HG03354 (cell line): ENCODE data around the gene SEMA3A.

Experiments used
- ATAC-seq: cut with Tn5 transposase; IDR thresholded peaks from one replicate; pipeline ENCODE4 v1.9.1; 2021; ENCODE audit warnings: mild to moderate bottlenecking; ENCODE audit not compliant: unreplicated experiment, poor library complexity, severe bottlenecking

SEMA3A gene

DNA sequence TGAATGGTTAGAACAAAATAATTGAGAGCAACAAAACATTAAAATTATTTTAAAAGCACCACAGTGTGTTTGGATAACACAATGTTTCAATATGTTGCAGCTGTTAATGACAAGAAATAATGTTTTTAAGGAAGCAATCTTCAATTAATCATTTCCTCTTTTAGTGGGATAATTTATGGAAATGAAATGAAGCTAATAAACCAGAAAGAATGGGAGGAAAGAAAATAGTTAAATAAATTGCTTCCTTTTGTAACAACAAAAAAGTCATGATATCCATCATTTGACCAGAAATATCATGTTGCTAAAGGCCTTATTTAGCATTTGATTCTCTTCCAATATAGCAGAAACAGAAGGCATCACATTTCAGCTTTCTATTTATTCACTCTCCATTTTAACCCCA, 224.5 kb downstream of the SEMA3A start:
- ATAC-seq, result no peak

DNA sequence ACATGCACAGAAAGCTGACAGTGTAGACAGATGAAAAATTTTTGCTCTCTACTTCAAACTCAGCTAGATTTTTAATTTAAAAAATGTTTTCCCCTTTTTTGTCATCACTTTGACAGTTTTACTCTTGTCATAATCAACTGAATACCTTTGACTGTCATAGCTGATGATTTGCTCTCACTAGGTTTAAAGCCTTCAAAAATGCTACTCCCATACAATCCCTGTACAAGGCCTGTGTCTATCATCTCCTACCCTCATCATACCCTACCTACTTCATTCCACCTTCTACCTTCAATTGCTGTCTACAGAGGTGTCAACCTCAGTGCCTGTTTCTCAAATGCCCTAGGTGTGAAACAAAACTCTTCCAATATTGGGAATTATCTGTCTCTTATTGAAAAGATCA, 230.3 kb downstream of the SEMA3A start:
- ATAC-seq, result no peak

DNA sequence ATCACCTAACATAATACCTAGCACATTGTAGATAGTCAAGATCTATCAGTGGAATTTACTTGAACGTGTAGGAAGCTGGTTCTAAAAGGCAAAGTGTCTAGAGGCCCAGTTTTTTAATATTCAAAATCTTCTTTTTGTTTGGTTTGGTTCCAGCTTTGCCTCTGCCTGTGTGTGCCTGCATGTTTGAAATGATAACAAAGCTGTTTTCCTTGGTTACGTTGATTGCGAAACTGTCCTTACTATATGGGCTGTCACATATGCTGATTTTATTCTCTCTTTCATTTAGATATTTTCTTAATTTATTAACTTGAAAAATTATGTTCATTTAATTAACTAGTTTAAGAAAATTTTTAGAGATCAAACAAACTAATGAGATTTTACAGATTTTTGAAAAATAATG, 237.3 kb downstream of the SEMA3A start:
- no peak for ATAC-seq

DNA sequence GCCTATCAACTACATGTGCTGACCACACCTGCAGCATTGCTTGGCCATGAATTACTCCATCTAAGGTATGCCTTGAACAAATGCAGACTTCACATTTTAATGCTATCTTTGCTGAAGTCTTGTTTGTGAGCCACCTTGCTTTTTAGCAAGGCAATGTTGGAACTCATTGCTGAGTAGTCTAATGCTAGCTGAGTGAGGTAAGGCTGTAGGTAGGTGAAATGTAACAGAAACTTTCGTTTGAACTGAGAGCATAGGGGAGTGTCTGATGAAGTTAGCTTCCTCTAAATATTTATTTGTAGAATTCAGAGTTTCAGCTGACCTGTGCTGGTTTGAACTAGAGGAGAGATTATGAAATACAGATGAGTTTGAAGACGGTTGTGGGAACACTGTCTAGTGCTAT, 238.5 kb downstream of the SEMA3A start:
- ATAC-seq, result no peak

DNA sequence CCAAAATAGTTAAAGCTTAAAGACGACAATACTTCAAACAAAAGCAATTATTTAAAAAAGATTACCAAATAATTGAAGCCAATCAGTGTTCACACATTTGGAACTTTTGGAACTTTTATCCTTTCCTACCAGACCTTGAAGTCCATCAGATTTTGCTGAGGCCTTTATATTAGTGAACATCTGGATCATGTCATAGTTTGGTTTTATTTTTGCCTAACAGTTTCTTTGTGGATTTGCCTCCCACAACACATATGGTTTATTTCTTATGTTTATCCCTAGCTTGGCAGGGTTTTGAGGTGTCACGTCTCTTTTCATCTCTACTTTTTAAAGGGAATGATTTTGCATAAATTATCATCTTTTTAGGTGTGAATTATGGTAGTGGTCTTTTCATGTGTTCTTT, 242.4 kb downstream of the SEMA3A start:
- ATAC-seq, result no peak

DNA sequence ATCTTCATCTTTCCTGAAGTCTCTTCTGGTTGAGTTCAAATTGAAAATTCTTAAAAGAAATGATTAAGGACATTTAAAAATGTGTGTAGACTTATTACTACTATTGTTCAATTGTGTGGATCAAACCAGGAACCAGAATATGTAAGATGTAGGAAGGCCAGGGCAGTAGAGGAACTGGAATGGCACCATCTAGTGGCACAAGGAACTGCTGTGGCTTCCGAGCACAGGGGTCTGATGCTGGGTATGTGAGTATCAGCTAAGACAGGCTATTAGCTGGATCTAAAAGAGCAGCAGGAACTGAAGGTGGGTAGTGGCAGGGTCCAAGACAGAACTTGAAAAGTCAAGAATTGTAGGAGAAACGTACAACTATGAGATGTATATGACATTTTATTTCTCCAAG, 247.3 kb downstream of the SEMA3A start:
- ATAC-seq, result peak; percentile 69

DNA sequence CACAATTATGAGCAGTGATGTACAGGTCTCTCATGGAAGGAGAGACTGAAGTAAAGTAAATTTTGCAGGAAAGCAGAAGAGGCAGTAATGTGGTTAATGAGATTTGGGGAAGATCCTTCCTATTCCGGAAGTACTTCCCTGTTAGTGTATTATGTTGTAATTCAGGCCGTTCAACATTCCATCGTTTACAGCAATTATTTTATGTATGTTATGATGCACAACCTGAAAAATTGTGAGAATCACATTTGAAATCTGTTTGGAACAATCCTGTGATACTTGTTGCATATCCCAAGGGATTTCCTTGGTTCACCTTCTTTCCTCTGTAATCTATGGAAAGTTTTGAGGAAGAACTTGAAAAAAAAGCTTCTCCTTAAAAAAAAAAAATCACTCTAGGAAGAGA, 247.8 kb downstream of the SEMA3A start:
- ATAC-seq, result no peak

DNA sequence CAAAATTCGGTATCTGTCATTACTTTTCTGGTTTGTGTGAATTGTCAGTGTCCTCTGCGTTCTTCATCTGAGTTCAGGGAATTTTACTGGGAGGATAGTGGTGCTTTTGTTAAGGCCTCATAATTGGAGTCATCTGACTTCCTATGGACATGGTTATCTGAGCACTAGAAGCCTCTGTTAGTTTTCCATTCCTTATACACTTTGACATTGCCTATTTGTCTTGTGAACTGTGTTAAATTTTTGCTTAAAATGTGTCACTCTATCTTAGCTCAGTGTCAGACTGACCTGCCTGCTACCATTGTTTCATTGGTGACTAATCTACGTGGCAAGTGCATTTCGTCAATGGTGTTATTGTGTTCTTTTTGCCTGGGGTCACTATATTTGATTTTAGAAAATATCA, 253.3 kb downstream of the SEMA3A start:
- no peak for ATAC-seq

DNA sequence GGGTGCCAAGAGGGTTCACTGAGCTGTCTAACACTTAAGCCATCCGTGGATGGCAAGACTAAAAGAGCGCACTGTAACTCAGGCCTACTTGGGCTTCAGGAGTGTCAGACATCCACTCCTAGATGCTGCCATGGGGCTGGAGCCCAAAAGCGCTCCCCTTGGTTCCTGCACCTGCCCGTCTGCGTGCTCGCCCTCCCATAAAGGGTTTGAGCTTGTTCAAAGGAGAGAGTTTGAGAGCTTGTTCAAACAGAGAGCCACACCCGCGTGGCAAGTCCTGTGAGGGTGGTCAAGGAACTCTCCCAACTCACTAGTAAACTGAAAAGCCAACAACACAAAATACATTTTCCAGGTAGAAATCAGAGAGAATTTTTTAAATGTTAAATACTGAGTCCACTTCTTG, 256.7 kb downstream of the SEMA3A start:
- ATAC-seq, result no peak

DNA sequence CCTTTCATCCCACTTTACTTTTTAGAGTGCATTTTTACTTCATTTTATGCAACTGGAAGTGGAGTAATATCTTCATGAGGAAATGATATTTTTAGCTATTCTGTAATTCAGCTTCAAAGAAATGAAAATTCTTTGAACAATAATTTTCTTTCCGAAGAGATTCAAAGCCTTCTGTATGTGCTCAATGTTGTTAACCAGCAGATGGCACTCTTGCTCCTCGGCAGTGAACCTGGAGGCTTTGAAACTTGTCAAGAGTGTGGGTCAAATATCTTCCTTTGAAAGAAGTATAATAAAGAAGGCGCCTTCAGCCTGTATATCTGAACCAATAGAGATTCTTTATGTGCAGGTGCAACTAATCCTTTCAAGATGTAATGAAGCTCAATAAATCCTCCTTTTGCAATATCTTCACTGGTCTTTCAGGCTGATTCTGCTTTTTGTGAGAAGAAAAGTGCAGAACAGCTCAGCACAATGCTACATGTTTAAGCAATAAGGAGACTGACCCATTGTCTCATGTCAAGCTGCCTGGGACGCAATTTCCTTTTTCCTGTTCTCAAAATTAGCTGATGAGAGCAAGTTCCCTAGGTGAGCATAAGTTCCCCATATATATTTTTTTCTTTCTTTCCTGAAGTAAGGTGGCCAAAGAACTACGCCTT, 258.4 kb downstream of the SEMA3A start:
- ATAC-seq, result peak; percentile 78

DNA sequence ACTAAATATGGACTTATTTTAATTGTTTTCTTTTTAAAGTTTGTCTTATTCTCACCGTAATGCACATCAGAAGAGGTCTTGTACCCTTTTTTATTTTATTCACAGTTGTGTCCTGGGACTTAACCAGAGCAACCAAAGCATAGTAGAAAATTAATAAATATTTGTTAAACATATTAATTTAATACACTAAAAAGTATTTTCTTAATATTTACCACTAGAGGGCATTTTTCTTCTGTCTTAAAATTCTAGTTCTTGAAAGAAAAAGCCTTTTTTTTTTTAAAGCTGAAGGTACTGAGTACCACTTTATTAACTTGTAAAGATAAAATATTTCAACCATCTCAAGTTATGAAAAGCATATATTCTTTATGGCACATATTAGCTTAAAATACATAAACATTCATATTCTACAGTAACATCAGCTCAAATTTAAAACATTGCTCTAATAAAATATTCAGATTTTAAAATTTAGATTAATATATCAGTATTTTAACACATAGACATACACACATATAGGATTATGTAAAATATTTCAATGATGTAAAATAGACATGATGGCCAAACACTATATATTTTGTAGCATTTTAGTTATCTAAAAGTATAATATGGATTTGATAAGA, 260.4 kb downstream of the SEMA3A start:
- ATAC-seq, result no peak

DNA sequence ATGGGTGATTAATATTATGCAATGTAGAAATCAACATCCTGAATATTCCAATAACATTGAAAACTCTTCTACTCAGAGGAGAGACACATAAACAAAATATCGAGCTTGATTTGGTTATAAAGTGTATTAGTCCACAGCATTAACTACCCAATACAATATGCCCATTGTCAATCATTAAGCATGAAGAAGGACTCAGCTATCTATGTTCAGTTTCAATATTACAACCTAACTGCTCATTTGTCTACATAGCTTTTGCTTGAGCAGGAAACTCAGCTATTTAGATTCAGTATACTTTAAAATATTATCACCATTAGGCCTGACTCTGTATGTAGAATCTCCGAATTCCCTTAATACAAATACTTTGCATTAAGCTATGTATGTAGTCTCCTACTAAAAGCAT, 262.6 kb downstream of the SEMA3A start:
- ATAC-seq, result no peak

DNA sequence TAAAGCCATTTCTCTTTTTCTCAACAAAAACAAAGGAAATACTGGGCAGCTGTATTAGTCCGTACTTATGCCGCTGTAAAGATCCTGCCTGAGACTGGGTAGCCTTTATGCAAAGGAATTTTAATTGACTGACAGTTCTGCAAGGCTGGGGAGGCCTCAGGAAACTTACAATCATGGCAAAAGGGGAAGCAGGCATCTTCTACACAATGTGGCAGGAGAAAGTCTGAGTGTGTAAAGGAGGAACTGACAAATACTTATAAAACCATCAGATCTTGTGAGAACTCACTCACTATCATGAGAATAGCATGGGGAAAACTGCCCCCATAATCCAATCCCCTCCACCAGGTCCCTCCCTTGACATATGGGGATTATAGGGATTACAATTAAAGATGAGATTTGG, 264.3 kb downstream of the SEMA3A start:
- ATAC-seq, result no peak

DNA sequence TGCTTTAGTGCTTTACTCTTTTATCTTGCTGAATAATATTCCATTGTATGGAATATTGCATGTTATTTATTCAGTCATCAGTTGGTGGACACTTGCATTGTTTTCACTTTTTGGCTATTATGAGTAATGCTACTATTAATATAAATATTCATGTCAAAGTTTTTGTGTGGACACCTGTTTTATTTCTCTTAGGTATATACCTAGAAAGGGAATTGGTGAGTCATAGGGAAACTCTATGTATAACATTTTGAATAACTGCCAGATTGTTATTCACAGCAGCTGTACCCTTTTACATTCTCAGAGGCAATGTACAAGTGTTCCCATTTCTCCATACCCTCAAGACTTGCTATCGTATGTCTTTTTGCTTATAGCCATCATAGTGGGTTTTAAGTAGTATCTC, 268.7 kb downstream of the SEMA3A start:
- no peak for ATAC-seq

DNA sequence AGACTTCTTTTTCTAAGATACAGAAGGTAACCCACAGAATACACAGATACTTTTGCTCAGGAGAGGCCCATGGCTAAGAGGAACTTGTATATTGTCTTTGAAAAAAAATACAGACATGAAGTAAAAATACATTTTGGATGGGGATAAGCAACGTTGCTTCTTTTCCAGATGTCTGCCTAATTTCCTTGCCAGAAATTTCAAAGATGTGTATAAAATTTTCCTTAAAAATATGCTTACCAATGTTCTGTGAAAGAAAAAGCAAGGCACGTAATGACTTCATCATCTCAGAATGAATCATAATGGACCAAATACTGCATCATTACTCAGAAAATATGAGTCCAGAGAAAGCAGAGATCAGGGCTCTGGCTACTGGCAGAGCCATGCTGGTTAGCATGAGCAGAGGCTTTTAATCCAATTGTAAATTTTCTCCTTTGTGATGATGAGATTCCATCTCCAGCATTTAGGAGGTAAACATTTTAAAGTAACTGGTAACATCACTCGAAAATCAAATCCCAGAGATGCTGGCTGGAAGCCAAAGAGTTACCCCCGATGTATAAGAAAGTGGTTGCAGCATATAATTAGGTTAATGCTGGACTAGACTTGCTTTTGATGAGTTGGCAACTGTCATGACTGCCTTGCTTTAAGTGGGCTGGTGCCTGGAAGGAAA, 272.5 kb downstream of the SEMA3A start:
- no peak for ATAC-seq

DNA sequence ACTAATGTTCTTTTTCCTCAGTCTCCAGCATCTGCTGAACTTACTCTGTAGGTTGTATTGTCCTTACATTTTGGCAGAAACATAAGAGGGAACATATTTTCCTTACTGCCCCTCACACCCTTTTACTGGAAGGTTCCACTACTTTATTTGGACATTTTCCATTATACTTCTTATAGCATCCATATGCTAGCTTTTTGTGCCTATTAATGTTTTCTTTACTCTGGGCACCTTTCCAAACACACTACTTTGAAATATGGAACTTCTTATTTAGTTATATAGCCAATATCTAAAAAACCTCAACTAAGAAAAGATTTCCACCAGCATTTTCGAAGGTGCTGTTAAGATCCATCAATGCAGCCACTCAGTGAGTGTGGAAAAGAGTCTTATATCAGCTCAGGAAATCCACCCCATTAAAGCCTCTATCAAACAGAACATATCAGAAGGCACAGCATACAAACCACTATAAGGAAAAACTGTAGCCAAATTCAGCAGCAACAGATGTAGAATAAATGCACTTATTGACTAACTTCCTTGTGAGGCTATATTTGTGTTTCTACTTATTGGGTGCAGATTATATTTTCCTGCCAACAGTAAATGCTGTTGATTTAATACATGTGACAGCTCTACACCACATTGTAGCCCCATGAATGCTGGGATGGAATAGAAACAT, 273.2 kb downstream of the SEMA3A start:
- no peak for ATAC-seq

DNA sequence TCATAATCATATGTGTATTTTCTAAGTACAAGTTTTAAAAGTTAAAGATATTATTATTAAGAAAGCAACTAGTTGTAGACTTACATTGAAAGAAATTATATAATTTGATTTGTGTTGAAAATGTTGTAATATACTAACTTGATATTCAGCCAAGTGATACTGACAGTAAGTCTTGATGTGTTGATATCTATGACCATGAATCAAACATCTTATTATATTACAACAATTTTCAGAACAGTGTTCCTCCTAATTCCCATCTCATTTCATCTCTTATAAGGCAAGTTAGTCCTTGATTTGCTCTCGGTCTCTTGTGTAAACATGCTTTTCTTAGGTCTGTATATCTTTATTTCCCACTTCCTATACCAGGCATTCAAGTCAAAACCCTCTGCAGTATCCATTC, 276.4 kb downstream of the SEMA3A start:
- no peak for ATAC-seq

DNA sequence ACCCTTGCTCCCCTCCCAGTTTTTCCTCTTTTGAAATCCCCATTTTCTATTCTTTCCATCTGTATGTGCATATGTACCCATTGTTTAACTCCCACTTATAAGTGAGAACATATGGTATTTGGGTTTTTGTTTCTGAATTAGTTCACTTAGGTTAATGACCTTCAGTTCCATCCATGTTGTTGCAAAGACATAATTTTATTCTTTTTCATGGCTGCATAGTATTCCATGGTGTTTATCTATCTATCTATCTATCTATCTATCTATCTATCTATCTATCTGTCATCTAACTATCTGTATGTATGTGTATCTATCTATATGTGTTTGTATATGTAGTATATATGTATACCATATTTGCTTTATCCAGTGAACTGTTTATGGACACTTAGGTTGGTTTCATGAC, 281.4 kb downstream of the SEMA3A start:
- ATAC-seq, result no peak

DNA sequence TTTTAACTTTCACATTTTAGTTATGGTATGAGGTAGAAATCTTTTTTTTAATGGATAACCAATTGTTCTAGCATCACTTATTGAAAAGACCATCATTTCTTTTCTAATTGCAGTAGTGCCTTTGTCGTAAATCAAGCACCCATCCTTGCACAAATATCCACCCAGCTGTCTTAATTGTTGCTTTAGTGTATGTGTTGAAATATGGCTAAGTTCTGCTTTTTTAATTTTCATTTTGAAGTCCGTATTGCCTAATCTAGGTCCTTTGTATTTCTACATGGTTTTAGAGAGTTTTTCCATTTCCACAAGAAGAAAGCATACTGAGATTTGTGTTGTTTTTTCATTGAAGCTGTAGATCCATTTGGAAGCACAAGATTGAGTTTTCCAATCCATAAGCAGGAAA, 286.1 kb downstream of the SEMA3A start:
- no peak for ATAC-seq
